HG03135 (cell line): ENCODE data around the gene GADD45G.

ENCODE experiments used
- ATAC-seq: cut with Tn5 transposase; IDR thresholded peaks from one replicate; pipeline ENCODE4 v1.9.1; 2021; ENCODE audit warnings: mild to moderate bottlenecking, moderate library complexity; ENCODE audit not compliant: unreplicated experiment

Gene GADD45G

GRCh38 chr9:89608641-89609335 lies 4.0 kb downstream of the GADD45G start:
- ATAC-seq, result no peak

GRCh38 chr9:89609426-89610006 lies 4.7 kb downstream of the GADD45G start:
- ATAC-seq, result no peak

- no peak for ATAC-seq
These were observed 5.6 kb downstream of the GADD45G start for GRCh38 chr9:89610391-89610925.

DNA sequence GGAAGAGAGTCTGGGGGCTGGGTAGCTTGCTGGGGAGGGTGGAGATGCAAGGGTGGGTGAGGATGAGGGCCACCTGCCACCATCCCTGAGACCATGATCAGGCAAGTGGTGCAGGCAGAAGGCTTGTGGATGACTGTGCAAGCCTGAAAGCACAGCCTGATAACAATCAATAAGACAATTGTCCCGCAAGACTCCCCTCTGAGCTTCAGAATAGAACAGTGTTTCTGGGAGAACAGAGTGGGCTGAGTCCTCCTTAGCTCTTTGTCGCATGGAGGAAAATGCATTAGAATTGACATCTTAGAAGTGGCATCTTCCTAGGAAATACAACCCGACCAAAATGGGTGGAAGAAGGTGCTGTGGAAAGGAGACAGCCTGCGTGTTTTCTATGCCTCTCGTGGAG lies 6.6 kb downstream of the GADD45G start:
- ATAC-seq, result no peak

GRCh38 chr9:89612566-89613278 lies 7.9 kb downstream of the GADD45G start:
- ATAC-seq, result no peak

DNA sequence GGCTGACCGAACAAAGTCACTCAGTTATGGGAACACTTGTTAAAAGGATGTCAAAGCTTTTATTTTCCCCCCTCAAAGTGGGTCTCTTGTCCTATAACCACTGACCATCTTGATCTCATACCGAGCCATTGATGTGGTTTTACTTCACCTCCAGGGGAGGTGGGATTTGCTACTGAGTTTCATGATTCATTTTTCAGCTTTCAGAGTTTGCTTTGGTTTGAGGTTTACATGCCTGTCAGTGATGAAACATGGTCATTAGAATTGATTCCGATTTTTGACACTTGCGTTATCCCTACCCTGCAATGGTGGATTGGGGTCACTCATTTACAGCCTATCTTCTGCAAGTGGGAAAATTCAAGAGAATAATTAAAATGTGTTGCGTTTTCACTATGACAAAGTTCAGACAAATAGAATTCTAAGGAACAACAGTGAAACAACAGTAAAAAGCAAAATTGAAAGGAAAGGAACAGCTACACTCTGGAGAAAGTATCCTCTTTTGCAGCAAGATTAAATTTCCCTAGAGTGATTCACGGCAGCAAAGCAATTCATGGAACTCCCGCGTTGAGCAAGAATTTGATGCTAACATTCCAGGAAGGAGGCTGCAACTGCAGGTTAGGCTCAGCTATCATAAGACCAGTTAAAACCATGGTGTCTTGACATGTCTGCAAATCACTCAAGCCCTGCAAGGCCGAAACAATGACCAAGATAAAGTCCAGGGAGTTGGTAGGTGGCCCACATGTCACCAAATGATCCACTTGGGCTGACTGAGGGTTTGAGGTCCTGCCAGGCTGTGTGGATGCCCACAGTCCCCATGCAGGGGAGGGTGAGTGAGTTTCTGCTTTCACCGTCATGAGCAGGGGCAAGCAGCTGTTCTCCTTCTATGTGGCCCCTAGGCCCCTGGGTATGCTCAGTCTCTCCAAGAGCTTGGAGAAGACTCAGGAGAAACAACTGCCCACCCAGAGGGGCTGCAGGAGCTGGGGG lies 9.4 kb downstream of the GADD45G start:
- ATAC-seq, result no peak

DNA sequence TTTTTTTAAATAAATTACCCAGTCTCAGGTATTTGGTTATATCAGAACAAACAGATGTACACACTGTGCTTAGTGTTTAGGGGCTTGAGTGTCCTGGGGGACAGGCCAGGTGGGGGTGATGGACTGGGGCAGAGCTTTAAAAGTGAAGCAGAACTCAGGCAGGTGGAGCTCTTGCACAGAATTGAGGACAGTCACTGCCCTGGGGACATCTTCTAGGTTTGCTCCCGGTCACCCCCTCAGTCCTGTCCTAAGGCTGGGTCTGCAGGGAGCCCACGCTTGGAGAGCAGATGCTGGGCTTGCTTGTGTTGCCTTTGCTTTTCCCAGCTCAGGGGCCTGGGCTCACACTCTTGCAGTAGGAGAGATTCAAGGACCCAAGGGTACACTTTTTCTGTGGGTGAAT lies 10.8 kb downstream of the GADD45G start:
- no peak for ATAC-seq

GRCh38 chr9:89616411-89616810 lies 11.6 kb downstream of the GADD45G start:
- no peak for ATAC-seq

GRCh38 chr9:89617978-89618377 lies 13.2 kb downstream of the GADD45G start:
- ATAC-seq, result no peak

GRCh38 chr9:89619019-89619418 lies 14.2 kb downstream of the GADD45G start:
- no peak for ATAC-seq

- no peak for ATAC-seq
These were observed 14.8 kb downstream of the GADD45G start for GRCh38 chr9:89619424-89620138.

- ATAC-seq, result no peak
These were observed 16.2 kb downstream of the GADD45G start for GRCh38 chr9:89621031-89621430.

DNA sequence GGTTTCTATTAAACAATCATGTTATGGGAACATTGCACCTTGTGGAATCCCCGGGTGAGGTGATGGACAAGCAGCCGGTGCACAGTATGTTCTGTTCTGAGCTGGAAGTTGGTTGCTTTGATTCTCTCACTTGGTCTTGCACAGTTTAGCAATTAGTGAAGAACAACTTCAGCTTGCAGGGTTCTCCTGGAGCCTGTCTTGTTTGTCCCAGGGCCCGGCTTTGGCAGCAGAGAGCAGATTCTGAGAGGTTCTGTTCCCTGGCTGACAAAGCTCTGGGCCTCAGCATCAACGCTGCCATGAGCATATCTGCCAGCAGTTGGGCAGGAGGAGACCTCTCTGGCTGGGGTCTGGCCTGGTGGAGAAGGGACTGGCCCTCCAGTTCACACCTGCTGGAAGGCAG lies 16.9 kb downstream of the GADD45G start:
- no peak for ATAC-seq

- no peak for ATAC-seq
These were observed 18.4 kb downstream of the GADD45G start for GRCh38 chr9:89622933-89623861.

- ATAC-seq, result no peak
These were observed 19.2 kb downstream of the GADD45G start for GRCh38 chr9:89623925-89624420.

DNA sequence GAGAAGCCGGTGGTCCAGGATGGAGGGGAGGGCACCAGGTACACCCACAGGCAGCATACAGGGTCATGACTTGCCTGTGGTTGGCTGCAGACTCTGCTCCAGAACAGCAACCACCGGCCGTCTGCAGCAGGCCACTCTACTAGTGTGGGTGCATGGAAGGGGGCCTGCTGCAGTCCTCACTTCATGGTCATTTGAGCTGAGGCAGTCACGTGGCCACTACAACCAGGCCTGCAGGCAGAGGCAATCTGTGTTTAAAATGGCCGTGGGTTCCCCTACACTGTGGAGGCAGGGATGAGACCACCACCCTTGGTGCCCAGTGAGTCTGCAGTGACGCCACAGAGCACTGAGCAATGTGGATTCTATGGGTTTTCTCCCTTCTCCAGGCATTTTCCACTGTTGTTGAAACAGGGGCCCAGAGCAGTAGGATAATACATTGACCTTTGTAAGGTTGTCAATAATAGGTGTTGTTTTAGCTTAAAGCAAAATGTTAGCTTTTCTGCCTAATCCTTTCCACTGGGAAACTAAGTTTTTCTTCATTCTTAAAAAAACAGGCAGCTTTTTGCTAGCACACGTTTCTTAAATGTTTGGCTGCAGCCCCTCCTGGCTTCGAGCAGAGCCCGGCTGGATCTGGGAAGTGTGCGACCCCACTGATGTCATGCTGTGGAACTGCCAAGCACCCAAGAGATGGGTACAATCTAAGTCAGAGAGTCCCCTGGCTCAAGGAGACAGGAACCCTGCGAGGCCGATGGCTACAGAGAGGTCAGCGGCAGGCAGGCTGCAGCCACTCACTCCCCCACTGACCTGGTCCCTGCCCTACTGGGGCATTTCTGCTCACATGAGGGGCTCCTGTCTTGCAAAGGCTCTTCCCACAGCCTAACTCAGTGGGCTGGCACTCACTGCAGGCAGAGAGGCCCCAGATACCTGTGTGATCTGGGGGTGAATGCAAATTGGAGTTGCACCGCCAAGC lies 21.2 kb downstream of the GADD45G start:
- no peak for ATAC-seq

DNA sequence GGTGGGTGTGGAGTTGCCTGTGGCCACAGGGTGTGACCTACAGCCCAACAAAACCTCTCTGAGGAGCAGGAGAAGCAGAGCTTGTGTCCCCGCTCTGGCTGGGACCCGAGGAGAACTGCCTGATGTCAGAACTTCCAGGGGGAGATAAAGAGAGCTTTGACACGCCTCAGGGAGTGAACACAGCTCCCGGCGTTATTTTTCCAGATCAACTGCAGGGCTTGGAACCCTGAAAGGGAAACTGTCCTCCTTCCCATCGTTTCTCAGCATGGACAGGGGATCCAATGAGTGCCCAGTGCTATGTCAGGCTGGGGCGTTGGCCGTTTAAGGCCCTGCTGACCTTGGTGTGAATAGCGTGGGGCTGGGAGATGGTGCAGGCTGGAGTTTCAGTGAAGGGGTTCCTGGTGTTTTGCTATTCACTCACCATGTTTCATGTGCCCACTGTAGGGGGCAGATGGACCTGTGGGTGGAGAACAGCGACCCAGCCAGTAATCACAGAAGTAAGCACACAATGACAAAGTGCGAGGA lies 22.0 kb downstream of the GADD45G start:
- ATAC-seq, result no peak
